B cell (primary cell): ENCODE measurements around the gene EIPR1. TPM values are rescaled to one million over a fixed set of nuclear protein-coding genes. Genes with fewer than 3 reads are reported as not detected.

Source experiments
- ATAC-seq: fragments of 200-7000 bp; cut with Tn5 transposase; one replicate; pipeline ENCODE4 v1.10.0; 2021; ENCODE audit warnings: low read depth, mild to moderate bottlenecking, moderate number of reproducible peaks, moderate library complexity
- CTCF ChIA-PET: fragments of 350-600 bp; sonication (Branson Sonifier 250); formaldehyde crosslinking; loops from one replicate; lab custom pipeline; 2021; ENCODE audit warnings: antibody characterized with exemption, inconsistent platforms; lab: Charles Lee
- POLR2A ChIA-PET: fragments of 350-600 bp; sonication (Branson Sonifier 250); formaldehyde crosslinking; loops from one replicate; lab custom pipeline; 2021; ENCODE audit warnings: antibody characterized with exemption; lab: Charles Lee
- DNase-seq: peaks from one replicate; pipeline ENCODE4 v3.0.0; 2013
- H2AFZ ChIP-seq: 2 replicates; pipeline ENCODE4 v1.6.1; 2012; ENCODE audit warnings: mild to moderate bottlenecking, low read depth, low read length; ENCODE audit not compliant: insufficient read depth, poor library complexity, severe bottlenecking
- H3K27ac ChIP-seq, 2 donors: 1 replicate in 1 of 2; 2 replicates in 1 of 2; pipeline ENCODE4 v1.5.1; 2012 to 2013; ENCODE audit warnings: low read length in 2 of 2, mild to moderate bottlenecking in 2 of 2, moderate library complexity in 1 of 2
- H3K27me3 ChIP-seq, 4 experiments: fragments of 200-600 bp in 1 of 4; sonication (generic) in 1 of 4; replicated peaks in 1 of 4; 1 replicate in 2 of 4; 2 replicates in 2 of 4; pipeline versions ENCODE4 v1.6.1 to v1.7.0; 2013 to 2016; ENCODE audit warnings: low read length in 3 of 4, mild to moderate bottlenecking in 2 of 4, mixed read lengths in 1 of 4, moderate library complexity in 1 of 4; ENCODE audit not compliant: insufficient read depth in 4 of 4, control insufficient read depth in 3 of 4; ENCODE audit errors: control extremely low read depth in 1 of 4
- H3K36me3 ChIP-seq, 2 experiments: replicated peaks in 1 of 2; 1 replicate in 1 of 2; 2 replicates in 1 of 2; pipeline versions ENCODE4 v1.6.1 to v1.7.1; 2013; ENCODE audit warnings: low read length in 1 of 2; ENCODE audit not compliant: insufficient read depth in 2 of 2, control insufficient read depth in 1 of 2; ENCODE audit errors: control extremely low read depth in 1 of 2, extremely low read depth in 1 of 2
- H3K4me1 ChIP-seq, 2 donors: fragments of 200-600 bp in 1 of 2; sonication (generic) in 1 of 2; 1 replicate in 1 of 2; 2 replicates in 1 of 2; pipeline versions ENCODE4 v1.5.1 to v1.6.1; 2013 to 2017; ENCODE audit warnings: low read length in 2 of 2; ENCODE audit not compliant: control insufficient read depth in 2 of 2, insufficient read depth in 2 of 2
- H3K4me2 ChIP-seq: replicated peaks from 2 replicates; pipeline ENCODE3; 2012; ENCODE audit warnings: mild to moderate bottlenecking, low read depth, low read length; ENCODE audit not compliant: poor library complexity, severe bottlenecking
- H3K4me3 ChIP-seq, 5 experiments: fragments of 200-600 bp in 1 of 5; sonication (generic) in 1 of 5; 1 replicate in 3 of 5; 2 replicates in 2 of 5; pipeline versions ENCODE4 v1.5.1 to v1.7.0; 2011 to 2016; ENCODE audit warnings: low read length in 4 of 5, mild to moderate bottlenecking in 4 of 5, low read depth in 2 of 5, control low read depth in 1 of 5, moderate library complexity in 1 of 5; ENCODE audit not compliant: insufficient read depth in 1 of 5; ENCODE audit errors: control extremely low read depth in 1 of 5, extremely low read depth in 1 of 5
- H3K79me2 ChIP-seq: fragments of 200-600 bp; sonication (generic); one replicate; pipeline ENCODE4 v1.6.0; 2016; ENCODE audit warnings: low read length; ENCODE audit not compliant: control insufficient read depth, insufficient read depth
- H3K9ac ChIP-seq: fragments of 200-600 bp; sonication (generic); 2 replicates; pipeline ENCODE4 v1.6.1; 2017; ENCODE audit warnings: mild to moderate bottlenecking, low read length, moderate library complexity
- H3K9me3 ChIP-seq, 3 donors: one replicate each; pipeline versions ENCODE4 v1.6.1 to v1.7.1; 2013; ENCODE audit warnings: low read length in 2 of 3; ENCODE audit not compliant: control insufficient read depth in 2 of 3, insufficient read depth in 1 of 3; ENCODE audit errors: control extremely low read depth in 1 of 3
- H4K20me1 ChIP-seq: 2 replicates; pipeline ENCODE4 v1.6.0; 2012; ENCODE audit warnings: mild to moderate bottlenecking, low read length; ENCODE audit not compliant: insufficient read depth, control insufficient read depth, poor library complexity, severe bottlenecking
- H3K27ac Mint-ChIP-seq: one replicate; pipeline ENCODE4 v1.8.0; 2021; ENCODE audit warnings: mixed read lengths
- H3K27me3 Mint-ChIP-seq: one replicate; pipeline ENCODE4 v1.8.0; 2021; ENCODE audit warnings: mixed read lengths
- H3K4me1 Mint-ChIP-seq: one replicate; pipeline ENCODE4 v1.8.0; 2021; ENCODE audit warnings: mixed read lengths
- H3K4me3 Mint-ChIP-seq: one replicate; pipeline ENCODE4 v1.8.0; 2021; ENCODE audit warnings: mixed read lengths
- H3K9me3 Mint-ChIP-seq: one replicate; pipeline ENCODE4 v1.8.0; 2022; ENCODE audit warnings: mixed read lengths; ENCODE audit not compliant: insufficient read depth
- EZH2 ChIP-seq: IDR thresholded peaks from 2 replicates; pipeline ENCODE4 v1.6.1; 2012; ENCODE audit warnings: borderline replicate concordance, low read depth, mild to moderate bottlenecking, moderate library complexity, low read length; ENCODE audit not compliant: insufficient read depth, poor library complexity, severe bottlenecking
- WGBS: methylation state at CpG from one replicate; pipeline ENCODE4 v1.1.5; 2013; ENCODE audit warnings: missing lambda C conversion rate; ENCODE audit not compliant: insufficient coverage; 5-methylcytosine and 5-hydroxymethylcytosine counted together
- intact Hi-C: fragments of 100-400 bp; cut with micrococcal nuclease; formaldehyde crosslinking; loops from one replicate; pipeline ENCODE4 v1.10.0; 2022
- polyA plus RNA-seq: library from polyadenylated mRNA; depleted of rRNA; stranded (reverse); fragments of >200 nt; gene quantifications from 2 replicates; pipeline ENCODE4 v1.2.3, GENCODE V29; 2012
- total RNA-seq, 2 donors: library from RNA; stranded (reverse); fragments of 120-200 nt in 1 of 2; gene quantifications; 1 replicate in 1 of 2; 2 replicates in 1 of 2; pipeline versions ENCODE4 v1.2.3 to v1.2.4, GENCODE V29; 2013 to 2022
- TF ChIP-seq, protein P1 (sequence below): fragments of 200-600 bp; IDR thresholded peaks from one replicate; pipeline ENCODE4 v1.8.0; 2022; ENCODE audit warnings: antibody characterized with exemption, mild to moderate bottlenecking

Gene EIPR1
- total and polyA plus RNA-seq, 2 donors (not counting 1 experiment from before 2014, with no cell fraction given) = 31.8 to 37.0 TPM

DNA sequence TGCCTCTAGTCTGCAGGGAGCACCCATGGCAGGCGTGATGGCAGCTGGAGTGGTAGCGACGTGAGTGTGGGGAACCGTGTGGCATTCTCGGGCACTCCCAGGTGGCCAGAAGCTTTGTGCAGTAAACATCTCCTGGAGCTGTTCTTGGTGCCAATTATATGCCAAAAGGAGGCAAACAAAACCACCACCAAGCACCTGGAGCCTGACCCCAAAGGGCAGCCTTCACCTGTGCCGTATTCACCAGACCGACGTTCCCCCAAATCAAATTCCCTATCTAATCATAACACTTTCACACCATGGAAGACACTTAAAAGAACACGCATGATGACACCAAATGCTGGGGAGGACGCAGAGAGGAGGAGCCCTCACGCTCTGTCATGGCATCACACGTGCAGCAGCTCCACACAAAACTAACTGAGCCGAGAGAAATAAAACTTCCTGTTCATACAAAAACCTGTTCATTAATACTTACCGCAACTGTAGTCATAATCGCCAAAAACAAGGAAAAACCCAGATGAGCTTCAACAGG lies 123.6 kb downstream of the EIPR1 start:
- Histone ChIP-seq H3K4me2 (peak overlapping the region; percentile 62), H3K4me3 (peak overlapping the region in 1 of 5 experiments; percentile 10), H4K20me1 (no peaks in the 10 kb centered on the region), H3K9me3 (peaks cover 3 to 14% (median 10%) of the 10 kb centered on the region in 3 donors), H3K36me3 (peaks cover 5 to 8% of the 10 kb centered on the region in 2 experiments), H3K9ac (peak overlapping the region; percentile 11), H2AFZ (no peak overlapping the region), H3K27me3 (no peaks in the 10 kb centered on the region), H3K27ac (peak overlapping the region; percentile 33 to 70), H3K79me2 (peaks cover 8% of the 10 kb centered on the region), H3K4me1 (peaks cover 42 to 45% of the 10 kb centered on the region in 2 donors)
- ChIA-PET POLR2A (interaction anchor here (1.3 kb wide), 1 partner anchor 11 kb away, joined by 6 read pairs; no protein-coding TSS in a partner anchor), CTCF (no interaction called here)
- peaks cover 52% of the 10 kb centered on the region for H3K4me1 Mint-ChIP-seq
- peak overlapping the region; percentile 87 for H3K27ac Mint-ChIP-seq
- H3K9me3 Mint-ChIP-seq = peaks cover 5% of the 10 kb centered on the region
- no peak for ATAC-seq
- peak; percentile 77 for DNase-seq
- intact Hi-C loops = loop anchor here (2.0 kb wide), 1 partner anchor 49 kb away; no protein-coding TSS in a partner anchor
- 28% methylated on average over 15 of the region's 15 CpGs for WGBS
- H3K27me3 Mint-ChIP-seq = no peaks in the 10 kb centered on the region
- TF ChIP-seq EZH2 = no peak
- TF ChIP-seq, protein P1, sequence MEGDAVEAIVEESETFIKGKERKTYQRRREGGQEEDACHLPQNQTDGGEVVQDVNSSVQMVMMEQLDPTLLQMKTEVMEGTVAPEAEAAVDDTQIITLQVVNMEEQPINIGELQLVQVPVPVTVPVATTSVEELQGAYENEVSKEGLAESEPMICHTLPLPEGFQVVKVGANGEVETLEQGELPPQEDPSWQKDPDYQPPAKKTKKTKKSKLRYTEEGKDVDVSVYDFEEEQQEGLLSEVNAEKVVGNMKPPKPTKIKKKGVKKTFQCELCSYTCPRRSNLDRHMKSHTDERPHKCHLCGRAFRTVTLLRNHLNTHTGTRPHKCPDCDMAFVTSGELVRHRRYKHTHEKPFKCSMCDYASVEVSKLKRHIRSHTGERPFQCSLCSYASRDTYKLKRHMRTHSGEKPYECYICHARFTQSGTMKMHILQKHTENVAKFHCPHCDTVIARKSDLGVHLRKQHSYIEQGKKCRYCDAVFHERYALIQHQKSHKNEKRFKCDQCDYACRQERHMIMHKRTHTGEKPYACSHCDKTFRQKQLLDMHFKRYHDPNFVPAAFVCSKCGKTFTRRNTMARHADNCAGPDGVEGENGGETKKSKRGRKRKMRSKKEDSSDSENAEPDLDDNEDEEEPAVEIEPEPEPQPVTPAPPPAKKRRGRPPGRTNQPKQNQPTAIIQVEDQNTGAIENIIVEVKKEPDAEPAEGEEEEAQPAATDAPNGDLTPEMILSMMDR = no peak
- H3K4me3 Mint-ChIP-seq = peak overlapping the region; percentile 70

DNA sequence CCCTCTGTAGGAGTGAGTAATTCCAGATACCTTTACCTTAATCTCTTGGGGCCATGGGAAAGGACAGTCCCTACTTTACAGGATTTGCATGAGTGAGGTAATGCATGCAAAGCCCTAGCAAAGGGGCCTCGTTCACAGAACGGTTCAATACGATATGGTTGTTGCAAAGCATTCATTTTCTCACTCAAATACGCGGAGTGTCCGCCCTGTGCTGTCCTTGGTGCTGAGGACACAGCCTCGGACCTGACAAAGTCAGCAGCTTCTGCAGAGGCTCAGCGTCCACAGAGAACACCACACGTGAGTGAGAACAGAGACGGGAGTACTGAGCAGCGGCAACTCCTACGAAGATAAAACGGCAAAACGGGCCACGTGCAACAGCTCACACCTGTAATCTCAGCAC lies 125.7 kb downstream of the EIPR1 start:
- H2AFZ ChIP-seq = no peak overlapping the region

More for the DNA sequence above, 125.7 kb downstream of the EIPR1 start:
- CTCF ChIA-PET = no interaction called here
- peaks cover 8% of the 10 kb centered on the region for H3K79me2 ChIP-seq
- Mint-ChIP-seq H3K4me1 (peaks cover 40% of the 10 kb centered on the region), H3K9me3 (peaks cover 9% of the 10 kb centered on the region), H3K27me3 (no peaks in the 10 kb centered on the region), H3K4me3 (no peak overlapping the region), H3K27ac (no peak overlapping the region)
- WGBS = 98% methylated on average over 14 of the region's 15 CpGs
- H3K27ac ChIP-seq = no peak overlapping the region
- no peak overlapping the region for H3K4me2 ChIP-seq
- no peaks in the 10 kb centered on the region for H4K20me1 ChIP-seq
- no peak overlapping the region for H3K9ac ChIP-seq
- ATAC-seq = no peak
- peaks cover 4 to 23% (median 15%) of the 10 kb centered on the region in 3 donors for H3K9me3 ChIP-seq
- peaks cover 35 to 36% of the 10 kb centered on the region in 2 donors for H3K4me1 ChIP-seq
- POLR2A ChIA-PET = no interaction called here
- intact Hi-C loops = no loop called here
- DNase-seq = no peak
- TF ChIP-seq, protein P1 = no peak
- no peak for TF ChIP-seq EZH2
- H3K36me3 ChIP-seq = peaks cover 5 to 9% of the 10 kb centered on the region in 2 experiments
- no peaks in the 10 kb centered on the region for H3K27me3 ChIP-seq
- H3K4me3 ChIP-seq = no peak overlapping the region
